ENCODE results near the gene LHFPL3. TPM values are rescaled to one million over a fixed set of nuclear protein-coding genes. Genes with fewer than 3 reads are reported as not detected.

The LHFPL3 gene
- total and polyA plus RNA-seq, 5 donors from 2014 or later, result not detected

- no peaks in the 10 kb centered on the region for H3K36me3 ChIP-seq (ENCODE audit: control insufficient read depth, insufficient read depth, low read length)
- no peaks in the 10 kb centered on the region for H3K36me3 Mint-ChIP-seq
- H3K9me3 ChIP-seq (ENCODE audit: control insufficient read depth in 2 of 2, low read length in 2 of 2), result no peaks in the 10 kb centered on the region
- ATAC-seq (ENCODE audit: low read depth in 2 of 2), result no peak
- peaks cover 12% of the 10 kb centered on the region for H3K27me3 ChIP-seq (ENCODE audit: control insufficient read depth, insufficient read depth, low read length)
- no peak overlapping the region for H3K4me3 Mint-ChIP-seq
- peaks cover 18% of the 10 kb centered on the region for H3K27me3 Mint-ChIP-seq
- no peak for DNase-seq
- no peaks in the 10 kb centered on the region for H3K4me1 ChIP-seq (ENCODE audit: control insufficient read depth, insufficient read depth, low read length, poor library complexity, severe bottlenecking)
- H3K27ac Mint-ChIP-seq, result no peak overlapping the region
- peaks cover 0 to 1% (median 0%) of the 10 kb centered on the region in 7 donors for H3K9me3 Mint-ChIP-seq
- no peak overlapping the region for H3K27ac ChIP-seq (ENCODE audit: insufficient read depth, low read length, poor library complexity, severe bottlenecking)
- H3K4me3 ChIP-seq (ENCODE audit: low read depth, low read length), result no peak overlapping the region
- H3K4me1 Mint-ChIP-seq, result no peaks in the 10 kb centered on the region
Measured at GRCh38 chr7:104791080-104791479, 462.7 kb downstream of the LHFPL3 start.

GRCh38 chr7:104793066-104793465 is 464.7 kb downstream of the LHFPL3 start:
- no peak for ATAC-seq (ENCODE audit: low read depth in 2 of 2)
- H3K4me3 ChIP-seq (ENCODE audit: low read depth, low read length), result no peak overlapping the region
- H3K27ac ChIP-seq (ENCODE audit: insufficient read depth, low read length, poor library complexity, severe bottlenecking), result no peak overlapping the region
- peaks cover 10% of the 10 kb centered on the region for H3K27me3 ChIP-seq (ENCODE audit: control insufficient read depth, insufficient read depth, low read length)
- DNase-seq, result no peak
- no peaks in the 10 kb centered on the region for H3K36me3 ChIP-seq (ENCODE audit: control insufficient read depth, insufficient read depth, low read length)
- no peaks in the 10 kb centered on the region for H3K4me1 Mint-ChIP-seq
- peaks cover 12% of the 10 kb centered on the region for H3K27me3 Mint-ChIP-seq
- H3K27ac Mint-ChIP-seq, result no peak overlapping the region
- peaks cover 0 to 1% (median 0%) of the 10 kb centered on the region in 7 donors for H3K9me3 Mint-ChIP-seq
- no peaks in the 10 kb centered on the region for H3K9me3 ChIP-seq (ENCODE audit: control insufficient read depth in 2 of 2, low read length in 2 of 2)
- H3K4me1 ChIP-seq (ENCODE audit: control insufficient read depth, insufficient read depth, low read length, poor library complexity, severe bottlenecking), result no peaks in the 10 kb centered on the region
- H3K36me3 Mint-ChIP-seq, result no peaks in the 10 kb centered on the region
- H3K4me3 Mint-ChIP-seq, result no peak overlapping the region

- Histone ChIP-seq H3K36me3 (ENCODE audit: control insufficient read depth, insufficient read depth, low read length) (no peaks in the 10 kb centered on the region), H3K27me3 (ENCODE audit: control insufficient read depth, insufficient read depth, low read length) (peaks cover 10% of the 10 kb centered on the region), H3K9me3 (ENCODE audit: control insufficient read depth in 2 of 2, low read length in 2 of 2) (no peaks in the 10 kb centered on the region), H3K4me1 (ENCODE audit: control insufficient read depth, insufficient read depth, low read length, poor library complexity, severe bottlenecking) (no peaks in the 10 kb centered on the region), H3K27ac (ENCODE audit: insufficient read depth, low read length, poor library complexity, severe bottlenecking) (no peak overlapping the region), H3K4me3 (ENCODE audit: low read depth, low read length) (no peak overlapping the region)
- no peak for ATAC-seq (ENCODE audit: low read depth in 2 of 2)
- Mint-ChIP-seq H3K27me3 (peaks cover 10% of the 10 kb centered on the region), H3K9me3 (peaks cover 0 to 1% (median 0%) of the 10 kb centered on the region in 7 donors), H3K36me3 (no peaks in the 10 kb centered on the region), H3K4me1 (no peaks in the 10 kb centered on the region), H3K4me3 (no peak overlapping the region), H3K27ac (no peak overlapping the region)
- no peak for DNase-seq
Measured at GRCh38 chr7:104794154-104794553, 465.8 kb downstream of the LHFPL3 start.

GRCh38 chr7:104794589-104794988 is 466.2 kb downstream of the LHFPL3 start:
- no peak overlapping the region for H3K27ac Mint-ChIP-seq
- Histone ChIP-seq H3K27ac (ENCODE audit: insufficient read depth, low read length, poor library complexity, severe bottlenecking) (no peak overlapping the region), H3K9me3 (ENCODE audit: control insufficient read depth in 2 of 2, low read length in 2 of 2) (no peaks in the 10 kb centered on the region), H3K36me3 (ENCODE audit: control insufficient read depth, insufficient read depth, low read length) (no peaks in the 10 kb centered on the region), H3K4me1 (ENCODE audit: control insufficient read depth, insufficient read depth, low read length, poor library complexity, severe bottlenecking) (no peaks in the 10 kb centered on the region), H3K27me3 (ENCODE audit: control insufficient read depth, insufficient read depth, low read length) (peaks cover 9% of the 10 kb centered on the region), H3K4me3 (ENCODE audit: low read depth, low read length) (no peak overlapping the region)
- H3K9me3 Mint-ChIP-seq, result peaks cover 0 to 1% (median 0%) of the 10 kb centered on the region in 7 donors
- H3K4me3 Mint-ChIP-seq, result no peak overlapping the region
- peaks cover 10% of the 10 kb centered on the region for H3K27me3 Mint-ChIP-seq
- no peaks in the 10 kb centered on the region for H3K36me3 Mint-ChIP-seq
- ATAC-seq (ENCODE audit: low read depth in 2 of 2) (no peak), DNase-seq (no peak)
- no peaks in the 10 kb centered on the region for H3K4me1 Mint-ChIP-seq

GRCh38 chr7:104795086-104795485 is 466.7 kb downstream of the LHFPL3 start:
- no peak overlapping the region for H3K27ac Mint-ChIP-seq
- Histone ChIP-seq H3K4me3 (ENCODE audit: low read depth, low read length) (no peak overlapping the region), H3K4me1 (ENCODE audit: control insufficient read depth, insufficient read depth, low read length, poor library complexity, severe bottlenecking) (no peaks in the 10 kb centered on the region), H3K27ac (ENCODE audit: insufficient read depth, low read length, poor library complexity, severe bottlenecking) (no peak overlapping the region), H3K9me3 (ENCODE audit: control insufficient read depth in 2 of 2, low read length in 2 of 2) (no peaks in the 10 kb centered on the region), H3K36me3 (ENCODE audit: control insufficient read depth, insufficient read depth, low read length) (no peaks in the 10 kb centered on the region), H3K27me3 (ENCODE audit: control insufficient read depth, insufficient read depth, low read length) (peaks cover 5% of the 10 kb centered on the region)
- no peak for ATAC-seq (ENCODE audit: low read depth in 2 of 2)
- no peak for DNase-seq
- peaks cover 0 to 1% (median 0%) of the 10 kb centered on the region in 7 donors for H3K9me3 Mint-ChIP-seq
- H3K36me3 Mint-ChIP-seq, result no peaks in the 10 kb centered on the region
- peaks cover 10% of the 10 kb centered on the region for H3K27me3 Mint-ChIP-seq
- no peak overlapping the region for H3K4me3 Mint-ChIP-seq
- no peaks in the 10 kb centered on the region for H3K4me1 Mint-ChIP-seq

- no peak overlapping the region for H3K4me3 ChIP-seq (ENCODE audit: low read depth, low read length)
- H3K36me3 Mint-ChIP-seq, result no peaks in the 10 kb centered on the region
- H3K27ac Mint-ChIP-seq, result no peak overlapping the region
Measured at GRCh38 chr7:104795616-104796398, 467.4 kb downstream of the LHFPL3 start.

GRCh38 chr7:104800307-104800706 is 471.9 kb downstream of the LHFPL3 start:
- peaks cover 3% of the 10 kb centered on the region for H3K27me3 Mint-ChIP-seq
- Histone ChIP-seq H3K27ac (ENCODE audit: insufficient read depth, low read length, poor library complexity, severe bottlenecking) (no peak overlapping the region), H3K27me3 (ENCODE audit: control insufficient read depth, insufficient read depth, low read length) (peaks cover 5% of the 10 kb centered on the region), H3K9me3 (ENCODE audit: control insufficient read depth in 2 of 2, low read length in 2 of 2) (no peaks in the 10 kb centered on the region), H3K4me3 (ENCODE audit: low read depth, low read length) (no peak overlapping the region), H3K36me3 (ENCODE audit: control insufficient read depth, insufficient read depth, low read length) (no peaks in the 10 kb centered on the region), H3K4me1 (ENCODE audit: control insufficient read depth, insufficient read depth, low read length, poor library complexity, severe bottlenecking) (no peaks in the 10 kb centered on the region)
- H3K4me1 Mint-ChIP-seq, result no peaks in the 10 kb centered on the region
- peaks cover 0 to 5% (median 0%) of the 10 kb centered on the region in 7 donors for H3K9me3 Mint-ChIP-seq
- H3K36me3 Mint-ChIP-seq, result no peaks in the 10 kb centered on the region
- DNase-seq, result no peak
- ATAC-seq (ENCODE audit: low read depth in 2 of 2), result no peak
- H3K27ac Mint-ChIP-seq, result no peak overlapping the region
- no peak overlapping the region for H3K4me3 Mint-ChIP-seq

More at GRCh38 chr7:104795616-104796398, 467.4 kb downstream of the LHFPL3 start:
- Histone ChIP-seq H3K27me3 (ENCODE audit: control insufficient read depth, insufficient read depth, low read length) (peaks cover 9% of the 10 kb centered on the region), H3K27ac (ENCODE audit: insufficient read depth, low read length, poor library complexity, severe bottlenecking) (no peak overlapping the region), H3K9me3 (ENCODE audit: control insufficient read depth in 2 of 2, low read length in 2 of 2) (no peaks in the 10 kb centered on the region), H3K4me1 (ENCODE audit: control insufficient read depth, insufficient read depth, low read length, poor library complexity, severe bottlenecking) (no peaks in the 10 kb centered on the region), H3K36me3 (ENCODE audit: control insufficient read depth, insufficient read depth, low read length) (no peaks in the 10 kb centered on the region)
- Mint-ChIP-seq H3K4me3 (no peak overlapping the region), H3K4me1 (no peaks in the 10 kb centered on the region), H3K27me3 (peaks cover 10% of the 10 kb centered on the region), H3K9me3 (peaks cover 0 to 1% (median 0%) of the 10 kb centered on the region in 7 donors)
- no peak for ATAC-seq (ENCODE audit: low read depth in 2 of 2)
- no peak for DNase-seq

GRCh38 chr7:104801022-104801421 is 472.6 kb downstream of the LHFPL3 start:
- H3K27me3 ChIP-seq (ENCODE audit: control insufficient read depth, insufficient read depth, low read length), result peaks cover 5% of the 10 kb centered on the region
- H3K9me3 Mint-ChIP-seq, result peaks cover 0 to 5% (median 0%) of the 10 kb centered on the region in 7 donors
- ATAC-seq (ENCODE audit: low read depth in 2 of 2) (no peak), DNase-seq (no peak)
- no peak overlapping the region for H3K4me3 ChIP-seq (ENCODE audit: low read depth, low read length)
- no peaks in the 10 kb centered on the region for H3K9me3 ChIP-seq (ENCODE audit: control insufficient read depth in 2 of 2, low read length in 2 of 2)
- no peak overlapping the region for H3K4me3 Mint-ChIP-seq
- H3K27me3 Mint-ChIP-seq, result no peaks in the 10 kb centered on the region
- no peaks in the 10 kb centered on the region for H3K36me3 ChIP-seq (ENCODE audit: control insufficient read depth, insufficient read depth, low read length)
- H3K27ac Mint-ChIP-seq, result no peak overlapping the region
- no peaks in the 10 kb centered on the region for H3K4me1 ChIP-seq (ENCODE audit: control insufficient read depth, insufficient read depth, low read length, poor library complexity, severe bottlenecking)
- no peaks in the 10 kb centered on the region for H3K36me3 Mint-ChIP-seq
- no peaks in the 10 kb centered on the region for H3K4me1 Mint-ChIP-seq
- H3K27ac ChIP-seq (ENCODE audit: insufficient read depth, low read length, poor library complexity, severe bottlenecking), result no peak overlapping the region

All from CD4-positive, CD25-positive, alpha-beta regulatory T cell (primary cell).